SJSA1 (cell line): Measurements from ENCODE around the gene METTL16. TPM values are rescaled to one million over a fixed set of nuclear protein-coding genes. Genes with fewer than 3 reads are reported as not detected.

Experiments used
- DNase-seq, 2 experiments: peaks; one replicate each; pipeline ENCODE4 v3.0.0-alpha.2; 2015 to 2020; ENCODE audit warnings: low spot score in 2 of 2, low read depth in 1 of 2
- H3K27ac ChIP-seq: fragments of 250-450 bp; sonication (Bioruptor Pico); 2 replicates; pipeline ENCODE4 v1.5.1; 2020; ENCODE audit warnings: mild to moderate bottlenecking, moderate library complexity
- H3K27me3 ChIP-seq: fragments of 250-450 bp; sonication (Bioruptor Pico); replicated peaks from 2 replicates; pipeline ENCODE4 v1.5.1; 2020; ENCODE audit warnings: mild to moderate bottlenecking, moderate library complexity
- H3K36me3 ChIP-seq: fragments of 250-450 bp; sonication (Bioruptor Pico); 2 replicates; pipeline ENCODE4 v1.5.1; 2020; ENCODE audit warnings: mild to moderate bottlenecking
- H3K4me1 ChIP-seq: fragments of 250-450 bp; sonication (Bioruptor Pico); replicated peaks from 2 replicates; pipeline ENCODE4 v1.6.1; 2021; ENCODE audit warnings: mild to moderate bottlenecking
- H3K4me3 ChIP-seq: fragments of 250-450 bp; sonication (Bioruptor Pico); 2 replicates; pipeline ENCODE4 v1.5.1; 2020; ENCODE audit warnings: mild to moderate bottlenecking
- H3K9me3 ChIP-seq: fragments of 250-450 bp; sonication (Bioruptor Pico); replicated peaks from 2 replicates; pipeline ENCODE4 v1.5.1; 2020; ENCODE audit warnings: mild to moderate bottlenecking
- total RNA-seq: library from RNA; depleted of rRNA; stranded (reverse); fragments of >200 nt; shearing (Covaris generic); gene quantifications from 2 replicates; pipeline ENCODE4 v1.2.3, GENCODE V29; 2014

METTL16 gene
- total RNA-seq, 1 experiment from 2014 or later, result 17.3 TPM

DNA sequence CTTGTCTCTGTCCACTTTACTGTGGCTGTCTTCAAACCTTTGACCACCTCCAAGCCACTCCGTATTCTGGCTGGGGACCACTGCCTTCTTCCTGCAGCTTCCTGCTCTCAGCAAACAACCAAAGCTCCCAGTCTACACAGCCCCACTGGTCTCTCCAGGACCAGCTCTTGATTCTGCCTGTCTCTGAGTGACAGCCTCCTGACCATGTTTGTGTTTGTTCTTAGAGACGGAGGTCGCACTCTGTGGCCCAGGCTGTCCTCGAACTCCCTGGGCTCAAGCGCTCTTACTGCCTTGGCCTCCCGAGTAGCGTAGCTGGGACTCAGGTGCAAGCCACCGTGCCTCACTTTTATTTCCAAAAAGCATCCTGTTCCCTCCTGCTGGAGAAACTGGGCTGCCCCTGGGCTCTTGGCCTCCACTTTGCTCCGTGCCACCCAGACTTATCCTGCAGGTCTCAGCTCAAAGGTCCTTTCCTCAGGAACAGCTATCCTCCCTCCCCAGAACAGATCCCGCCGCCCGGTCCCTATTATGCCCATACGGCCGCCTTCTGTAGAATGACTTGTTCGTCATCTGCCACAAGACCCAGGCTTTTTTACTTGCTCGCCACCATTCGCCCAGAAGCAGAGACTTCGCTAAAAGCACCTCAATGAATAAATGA is 120.0 kb downstream of the METTL16 start:
- peak overlapping the region; percentile 45; the same call in 1 of the 2 replicates for H3K27ac ChIP-seq
- H3K27me3 ChIP-seq, result no peaks in the 10 kb centered on the region
- H3K9me3 ChIP-seq, result 0 out of 2 replicates have a peak, but pooled peaks cover 3% of the 10 kb centered on the region
- H3K4me1 ChIP-seq, result peaks cover 34% of the 10 kb centered on the region
- H3K36me3 ChIP-seq, result peaks cover 12% of the 10 kb centered on the region; the same call in 1 of the 2 replicates
- DNase-seq, result no peak
- H3K4me3 ChIP-seq, result peak overlapping the region; percentile 76

DNA sequence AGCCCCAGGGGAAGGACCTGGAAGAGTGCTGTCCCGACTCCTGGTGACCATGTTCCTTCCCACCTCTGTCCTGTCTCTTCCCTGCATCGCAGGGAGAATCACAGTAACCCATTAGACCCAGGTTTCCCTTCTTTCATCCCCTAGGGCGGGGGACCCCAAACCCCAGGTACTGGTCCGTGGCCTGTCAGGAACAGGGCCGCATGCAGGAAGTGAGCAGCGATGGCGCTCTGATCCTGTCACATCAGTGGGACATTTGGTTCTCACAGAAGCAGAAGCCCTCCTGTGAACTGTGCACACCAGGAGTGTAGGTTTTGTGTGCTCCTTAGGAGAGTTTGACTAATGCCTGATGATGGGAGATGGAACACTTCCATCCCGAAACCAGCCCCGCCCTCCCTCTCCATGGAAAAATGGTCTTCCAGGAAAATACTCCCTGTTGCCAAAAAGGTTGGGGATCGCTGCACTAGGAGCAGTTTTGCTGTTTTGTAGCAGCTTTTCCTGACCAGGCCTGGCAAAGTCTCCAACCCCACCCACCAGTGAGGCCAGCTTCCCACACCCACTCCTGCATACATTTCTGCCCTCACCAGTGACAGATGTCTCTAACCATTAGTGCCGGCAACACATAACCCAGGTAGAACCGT is 121.4 kb downstream of the METTL16 start:
- DNase-seq, result no peak
- Histone ChIP-seq H3K36me3 (peaks cover 14% of the 10 kb centered on the region; the same call in 1 of the 2 replicates), H3K9me3 (0 out of 2 replicates have a peak, but pooled peaks cover 3% of the 10 kb centered on the region), H3K27ac (no peak overlapping the region), H3K4me3 (no peak overlapping the region), H3K27me3 (no peaks in the 10 kb centered on the region), H3K4me1 (peaks cover 21% of the 10 kb centered on the region)

DNA sequence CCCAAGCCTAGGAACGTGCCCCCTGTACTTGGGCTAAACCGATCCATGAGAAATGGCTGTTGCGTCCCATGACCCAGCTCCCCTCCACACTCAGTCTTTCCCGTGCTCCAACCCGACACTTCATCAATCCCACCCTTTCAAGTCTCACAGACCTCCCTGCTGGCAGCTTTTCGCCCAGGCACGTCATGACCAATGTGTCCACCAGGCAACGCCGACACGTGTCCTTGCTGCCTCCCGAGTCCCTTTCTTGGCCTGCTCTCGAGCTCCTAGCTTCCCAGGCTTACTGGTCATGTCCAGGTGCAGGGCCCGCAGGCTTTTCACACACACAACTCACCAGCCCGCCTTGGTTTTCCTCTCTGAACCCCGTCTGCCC is 123.0 kb downstream of the METTL16 start:
- Histone ChIP-seq H3K4me3 (no peak overlapping the region), H3K4me1 (peaks cover 15% of the 10 kb centered on the region), H3K9me3 (0 out of 2 replicates have a peak, but pooled peaks cover 3% of the 10 kb centered on the region), H3K36me3 (peaks cover 14% of the 10 kb centered on the region; the same call in 1 of the 2 replicates), H3K27ac (no peak overlapping the region), H3K27me3 (no peaks in the 10 kb centered on the region)
- no peak for DNase-seq

DNA sequence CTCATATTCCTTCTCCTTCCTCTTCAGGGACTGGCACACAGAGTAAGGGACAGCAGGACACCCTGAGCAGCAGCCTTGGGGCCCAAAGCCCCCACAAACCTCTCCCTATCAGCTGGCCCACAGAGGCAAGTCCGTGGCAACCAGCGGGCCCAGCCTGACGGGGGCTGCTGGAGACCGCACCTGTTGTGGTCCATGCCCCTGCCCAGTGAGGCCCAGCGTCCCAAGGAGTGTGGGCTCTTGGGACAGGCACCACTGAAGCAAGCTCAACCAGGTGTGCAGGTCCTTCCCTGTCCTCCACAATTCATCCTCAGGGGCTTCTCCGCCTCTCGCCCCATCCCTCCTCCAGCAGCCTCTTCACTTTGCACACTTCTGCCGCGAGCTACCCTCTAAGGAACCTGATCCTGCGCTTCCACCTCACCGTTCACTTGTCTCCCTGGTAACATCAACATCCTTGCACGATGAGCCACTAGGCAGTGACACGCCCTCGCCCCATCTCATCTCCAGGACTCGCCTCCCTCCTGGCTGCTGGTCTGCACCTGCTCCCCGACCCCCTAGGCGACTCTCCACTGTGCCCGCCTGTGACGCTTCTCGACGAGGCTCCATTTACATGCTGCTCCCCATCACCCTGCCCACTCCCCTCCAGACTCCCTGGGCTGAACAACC is 123.5 kb downstream of the METTL16 start:
- Histone ChIP-seq H3K36me3 (peaks cover 10% of the 10 kb centered on the region; the same call in 1 of the 2 replicates), H3K4me3 (no peak overlapping the region), H3K27ac (no peak overlapping the region), H3K9me3 (no peaks in the 10 kb centered on the region), H3K4me1 (peaks cover 10% of the 10 kb centered on the region), H3K27me3 (no peaks in the 10 kb centered on the region)
- no peak for DNase-seq

DNA sequence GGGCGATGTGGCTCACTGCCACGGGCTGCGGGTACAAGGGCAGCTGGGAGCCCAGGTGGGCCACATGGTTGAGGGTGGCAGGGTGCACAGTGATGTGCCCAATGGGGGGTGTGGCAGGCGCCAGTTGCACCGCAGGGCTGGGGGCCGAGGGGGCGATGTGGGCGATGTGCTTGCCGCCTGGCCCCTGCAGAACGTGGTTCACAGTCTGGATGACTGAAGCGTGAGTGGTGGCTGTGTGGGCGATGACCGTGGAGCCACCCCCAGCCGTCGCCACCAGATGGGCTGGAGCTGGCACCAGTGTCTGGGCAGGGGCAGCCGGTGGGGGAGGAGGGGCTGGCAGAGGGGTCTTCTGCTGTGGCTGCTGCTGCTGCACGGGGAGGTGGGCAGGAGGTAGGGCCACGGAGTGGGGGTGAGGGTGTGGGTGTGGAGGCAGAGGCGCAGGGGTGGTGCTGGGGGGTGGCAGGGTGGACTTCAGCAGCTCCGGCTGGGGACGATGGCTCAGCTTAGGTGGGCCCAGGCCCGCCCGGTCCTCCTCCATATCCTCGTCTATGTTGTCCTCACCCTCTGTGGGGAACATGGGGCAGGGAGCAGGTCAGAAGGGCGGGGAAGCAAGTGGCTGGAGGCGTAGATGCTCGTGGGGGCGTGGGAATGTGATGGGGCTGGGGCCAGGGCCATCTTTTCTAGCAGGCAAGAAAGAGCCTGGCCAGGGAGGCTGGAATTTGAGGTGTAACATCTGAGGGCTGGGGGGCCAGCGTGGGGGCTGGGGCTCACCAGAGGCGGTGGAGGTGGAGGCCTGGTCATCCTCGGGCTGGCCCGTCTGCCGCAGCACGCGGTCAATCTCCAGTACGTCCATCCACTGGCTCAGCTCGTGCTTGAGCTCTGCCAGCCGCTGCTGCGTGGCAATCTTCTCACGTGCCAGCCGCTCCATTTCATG is 124.3 kb downstream of the METTL16 start:
- H3K27me3 ChIP-seq, result no peaks in the 10 kb centered on the region

DNA sequence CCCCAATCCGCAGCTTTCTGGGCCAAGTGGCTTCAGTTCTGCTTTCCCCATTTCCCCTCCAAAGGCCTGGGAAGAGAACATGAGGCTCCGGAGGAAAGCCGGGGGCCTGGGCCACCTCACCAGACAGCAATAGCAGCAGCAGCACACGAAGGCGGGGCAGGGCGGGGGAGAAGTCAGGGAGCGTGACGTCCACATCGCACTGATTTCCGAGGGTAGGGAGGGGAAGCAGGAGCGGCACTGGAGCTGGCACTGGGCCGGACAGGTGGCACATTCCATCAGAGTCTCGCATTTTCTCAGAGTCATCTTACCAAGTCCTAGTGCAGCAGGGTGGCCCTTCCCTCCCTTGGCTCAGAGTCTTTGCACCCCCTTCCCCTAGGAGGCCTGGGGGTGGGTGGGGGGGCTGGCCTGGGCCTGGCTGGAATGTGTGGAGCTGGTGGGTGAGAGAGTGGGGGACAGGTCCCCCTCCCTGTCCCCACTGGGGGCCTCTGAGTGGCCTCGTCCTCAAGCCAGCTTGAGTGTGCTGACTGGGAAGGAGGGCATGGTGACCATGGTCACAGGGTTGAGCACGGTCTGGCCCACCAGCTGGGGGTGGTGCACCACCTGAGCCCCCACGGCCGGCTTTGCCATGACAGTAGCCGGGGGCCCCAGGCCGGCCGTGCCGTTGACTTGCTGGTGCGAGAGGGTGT is 125.1 kb downstream of the METTL16 start:
- H3K4me3 ChIP-seq, result no peak overlapping the region
- H3K36me3 ChIP-seq, result peaks cover 10% of the 10 kb centered on the region; the same call in 1 of the 2 replicates
- H3K27me3 ChIP-seq, result no peaks in the 10 kb centered on the region
- H3K9me3 ChIP-seq, result no peaks in the 10 kb centered on the region
- DNase-seq, result no peak
- peaks cover under 1% of the 10 kb centered on the region; the same call in 1 of the 2 replicates for H3K4me1 ChIP-seq
- no peak overlapping the region for H3K27ac ChIP-seq

More for the DNA sequence above, 124.3 kb downstream of the METTL16 start:
- no peaks in the 10 kb centered on the region for H3K9me3 ChIP-seq
- H3K4me3 ChIP-seq, result no peak overlapping the region
- H3K27ac ChIP-seq, result no peak overlapping the region
- H3K4me1 ChIP-seq, result peaks cover 9% of the 10 kb centered on the region
- H3K36me3 ChIP-seq, result peaks cover 10% of the 10 kb centered on the region; the same call in 1 of the 2 replicates
- DNase-seq, result no peak

DNA sequence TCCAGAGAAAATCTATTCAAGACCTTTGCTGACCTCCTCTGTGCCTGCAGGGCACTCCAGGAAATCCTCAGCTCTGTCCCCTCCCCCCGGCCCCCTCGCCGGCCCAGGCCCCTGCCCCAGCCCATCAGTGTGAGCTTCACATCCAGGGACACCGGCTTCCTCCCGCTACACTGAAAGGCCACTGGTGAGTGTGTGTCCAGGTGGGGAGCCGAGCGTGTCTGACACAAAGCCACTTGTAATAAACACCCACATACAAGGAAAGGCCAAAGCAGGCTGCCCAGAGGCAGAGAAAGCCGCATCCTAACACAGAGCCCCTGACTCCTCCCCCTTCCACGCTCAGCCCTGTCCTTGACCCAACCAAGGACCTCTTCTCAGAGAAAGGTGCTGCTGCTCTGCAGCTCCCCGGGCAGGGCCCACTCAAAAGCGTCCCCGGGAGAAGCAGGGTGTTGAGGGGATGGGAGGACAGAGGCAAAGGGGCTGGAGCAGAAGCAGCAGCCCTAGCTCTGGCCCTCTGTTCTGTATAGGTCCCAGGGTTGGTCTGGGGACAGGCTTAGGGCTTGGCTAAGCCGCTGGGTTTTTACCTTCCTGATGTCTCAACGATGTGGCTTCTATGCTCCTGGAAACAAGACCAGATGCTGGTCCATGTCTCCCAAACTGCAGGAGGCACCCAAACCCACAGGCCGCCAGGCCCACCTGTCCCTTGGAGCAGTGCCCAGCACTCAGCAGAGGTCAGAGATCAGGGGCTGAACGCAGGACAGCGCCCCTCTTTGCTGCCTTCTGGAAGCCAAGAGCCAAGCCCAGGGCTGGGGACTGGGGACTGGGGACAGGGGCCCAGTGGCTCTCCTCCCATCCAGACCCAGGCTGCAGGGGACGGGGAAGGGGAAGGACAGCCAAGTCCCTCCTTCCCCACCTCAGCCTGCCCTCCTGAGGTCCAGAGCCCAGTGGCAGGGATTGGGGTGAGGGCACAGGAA is 126.2 kb downstream of the METTL16 start:
- Histone ChIP-seq H3K27me3 (no peaks in the 10 kb centered on the region), H3K4me1 (no peaks in the 10 kb centered on the region), H3K36me3 (peaks cover 7% of the 10 kb centered on the region; the same call in 1 of the 2 replicates), H3K9me3 (no peaks in the 10 kb centered on the region), H3K4me3 (no peak overlapping the region), H3K27ac (no peak overlapping the region)
- DNase-seq, result no peak

DNA sequence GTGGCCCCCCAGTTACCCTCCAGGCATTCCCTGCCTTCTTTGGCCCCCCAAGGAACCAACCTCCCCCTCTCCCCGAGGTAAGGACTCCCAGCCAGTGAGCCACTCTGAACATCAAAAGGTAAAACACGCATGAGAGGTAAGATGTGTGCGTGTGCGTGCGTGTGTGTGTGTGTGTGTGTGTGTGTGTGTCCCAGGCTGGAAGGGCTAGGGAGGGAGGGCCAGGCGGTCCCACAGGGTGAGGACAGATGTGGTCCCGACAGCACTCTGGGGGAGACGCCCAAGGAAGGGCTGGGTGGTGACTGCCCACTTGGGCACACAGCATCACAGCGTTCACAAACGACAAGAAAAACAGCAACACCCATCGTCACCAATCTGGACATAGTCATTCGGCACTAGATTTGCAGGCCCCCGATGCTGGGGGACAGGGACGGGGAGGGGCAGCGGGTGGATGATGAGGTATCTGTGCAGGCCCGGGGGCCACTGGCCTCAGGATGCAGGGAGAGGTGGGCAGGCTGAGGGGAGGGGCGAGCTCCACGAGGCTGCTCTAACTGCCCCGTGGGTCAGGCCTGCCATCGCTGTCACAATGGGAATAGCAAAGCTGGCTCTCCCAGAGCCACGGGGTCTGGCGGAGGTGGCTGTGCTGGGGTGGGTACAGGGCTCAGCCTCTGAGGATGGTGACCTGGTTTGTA is 127.1 kb downstream of the METTL16 start:
- no peak for DNase-seq

DNA sequence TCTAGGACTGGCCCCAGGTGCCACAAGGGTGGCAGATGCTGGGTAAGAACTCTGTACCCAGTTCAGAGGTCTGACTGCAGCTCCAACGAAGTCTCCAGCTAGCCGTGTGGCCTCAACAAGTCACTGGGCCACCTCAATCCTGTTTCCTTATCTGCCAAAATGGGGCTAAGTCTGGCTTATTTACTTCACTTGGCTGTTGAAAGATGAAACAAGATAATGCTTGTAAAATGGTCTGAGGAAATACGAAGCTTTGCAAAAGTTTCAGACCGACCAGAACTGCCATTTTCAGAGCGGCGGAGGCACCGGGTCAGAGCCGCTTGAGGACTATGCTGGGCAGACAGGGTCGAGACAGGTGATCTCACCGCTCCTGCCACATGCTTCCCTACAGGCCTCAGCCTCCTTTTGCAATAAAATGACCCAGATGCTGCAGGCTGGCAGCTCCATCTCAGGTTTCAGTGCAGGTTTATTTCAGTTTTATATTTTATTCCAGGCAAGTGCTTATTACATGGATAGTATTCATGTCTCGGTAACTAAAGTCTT is 128.0 kb downstream of the METTL16 start:
- H3K36me3 ChIP-seq, result peaks cover 10% of the 10 kb centered on the region; the same call in 1 of the 2 replicates
- no peak overlapping the region for H3K27ac ChIP-seq
- DNase-seq, result no peak

More for the DNA sequence above, 127.1 kb downstream of the METTL16 start:
- H3K27ac ChIP-seq, result no peak overlapping the region
- no peaks in the 10 kb centered on the region for H3K4me1 ChIP-seq
- no peaks in the 10 kb centered on the region for H3K9me3 ChIP-seq
- no peak overlapping the region for H3K4me3 ChIP-seq
- H3K27me3 ChIP-seq, result no peaks in the 10 kb centered on the region
- peaks cover 10% of the 10 kb centered on the region; the same call in 1 of the 2 replicates for H3K36me3 ChIP-seq

DNA sequence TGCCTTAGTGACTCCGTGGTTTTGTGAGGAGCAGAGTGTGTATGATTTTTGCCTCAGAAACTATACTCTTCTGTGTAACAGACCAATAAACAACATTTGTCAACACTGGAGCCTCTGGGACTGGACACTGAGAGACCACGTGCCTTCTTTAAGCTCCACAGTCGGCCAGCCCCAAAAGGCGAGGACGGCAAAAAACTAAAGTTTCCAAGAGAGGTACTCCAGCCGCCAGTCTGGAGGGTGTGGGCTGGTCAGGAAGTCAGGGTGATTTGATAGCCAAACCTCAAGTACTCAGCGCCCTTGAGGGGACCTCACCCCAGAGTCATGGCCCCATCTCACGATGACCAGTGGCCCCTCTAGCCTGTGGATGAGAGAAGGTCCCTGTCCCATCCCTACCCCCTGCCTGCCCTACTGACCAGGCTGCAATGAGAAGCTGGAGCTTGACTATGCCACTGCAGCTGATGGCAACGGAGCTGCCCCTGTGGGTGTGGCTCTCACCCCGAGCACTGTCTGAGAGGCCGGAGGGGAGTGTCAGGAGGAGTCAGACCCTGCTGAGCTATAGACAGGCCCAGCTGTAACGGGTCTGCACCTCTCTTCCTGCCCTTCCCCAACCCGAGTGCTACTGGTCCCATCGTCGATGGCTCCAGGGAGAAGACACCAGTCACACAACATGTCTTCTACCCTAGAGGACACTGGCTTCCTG is 130.6 kb downstream of the METTL16 start:
- no peaks in the 10 kb centered on the region for H3K9me3 ChIP-seq
- H3K27ac ChIP-seq, result no peak overlapping the region
- H3K4me3 ChIP-seq, result no peak overlapping the region
- peaks cover 12% of the 10 kb centered on the region; the same call in 1 of the 2 replicates for H3K36me3 ChIP-seq
- no peaks in the 10 kb centered on the region for H3K27me3 ChIP-seq
- H3K4me1 ChIP-seq, result no peaks in the 10 kb centered on the region
- DNase-seq, result no peak

More for the DNA sequence above, 128.0 kb downstream of the METTL16 start:
- Histone ChIP-seq H3K4me3 (no peak overlapping the region), H3K9me3 (no peaks in the 10 kb centered on the region), H3K4me1 (no peaks in the 10 kb centered on the region), H3K27me3 (no peaks in the 10 kb centered on the region)
